HEK293 (cell line): ENCODE results near the gene OXA1L.
A peak's percentile ranks its signal among the peaks of the same experiment; 100 is the strongest.

Experiments
- BCL11B ChIP-seq: fragments of 450-650 bp; formaldehyde crosslinking; IDR thresholded peaks from 2 replicates; pipeline ENCODE4 v1.5.1; 2016; ENCODE audit warnings: low read depth, missing biosample characterization, missing genetic modification characterization
- FEZF1 ChIP-seq: fragments of 450-650 bp; formaldehyde crosslinking; IDR thresholded peaks from 2 replicates; pipeline ENCODE4 v1.5.1; 2016; ENCODE audit warnings: missing biosample characterization, missing genetic modification characterization
- GFI1B ChIP-seq: fragments of 450-650 bp; formaldehyde crosslinking; IDR thresholded peaks from 2 replicates; pipeline ENCODE4 v1.5.1; 2016; ENCODE audit warnings: missing biosample characterization, missing genetic modification characterization
- GLI2 ChIP-seq: fragments of 450-650 bp; formaldehyde crosslinking; IDR thresholded peaks from 2 replicates; pipeline ENCODE4; 2017; ENCODE audit warnings: missing biosample characterization, missing genetic modification characterization, low read depth, borderline replicate concordance
- GLI4 ChIP-seq: fragments of 450-650 bp; formaldehyde crosslinking; IDR thresholded peaks from 2 replicates; pipeline ENCODE4 v1.5.1; 2016; ENCODE audit warnings: missing biosample characterization, missing genetic modification characterization
- HOXA7 ChIP-seq: sonication (generic); formaldehyde crosslinking; IDR thresholded peaks from 2 replicates; pipeline ENCODE4 v1.8.1; 2022; ENCODE audit warnings: missing genetic modification reagents, borderline replicate concordance
- KLF9 ChIP-seq: fragments of 450-650 bp; formaldehyde crosslinking; IDR thresholded peaks from 2 replicates; pipeline ENCODE4 v1.5.1; 2016; ENCODE audit warnings: missing biosample characterization, missing genetic modification characterization, low read depth
- MZF1 ChIP-seq: fragments of 450-650 bp; formaldehyde crosslinking; IDR thresholded peaks from 2 replicates; pipeline ENCODE4 v1.5.1; 2017; ENCODE audit warnings: missing biosample characterization, missing genetic modification characterization, borderline replicate concordance
- OSR2 ChIP-seq: fragments of 450-650 bp; formaldehyde crosslinking; IDR thresholded peaks from 2 replicates; pipeline ENCODE4 v1.5.1; 2016; ENCODE audit warnings: missing biosample characterization, missing genetic modification characterization
- RBAK ChIP-seq: fragments of 450-650 bp; formaldehyde crosslinking; IDR thresholded peaks from 2 replicates; pipeline ENCODE4 v1.5.1; 2016; ENCODE audit warnings: missing biosample characterization, missing genetic modification characterization
- REPIN1 ChIP-seq: fragments of 450-650 bp; formaldehyde crosslinking; IDR thresholded peaks from 2 replicates; pipeline ENCODE4 v1.5.1; 2017; ENCODE audit warnings: missing biosample characterization, missing genetic modification characterization, low read depth
- SALL2 ChIP-seq: fragments of 450-650 bp; formaldehyde crosslinking; IDR thresholded peaks from 2 replicates; pipeline ENCODE4 v1.5.0; 2017; ENCODE audit warnings: missing biosample characterization, mild to moderate bottlenecking, missing genetic modification characterization, borderline replicate concordance
- YY1 ChIP-seq: fragments of 450-650 bp; formaldehyde crosslinking; IDR thresholded peaks from 2 replicates; pipeline ENCODE4 v1.5.1; 2018; ENCODE audit warnings: missing biosample characterization, missing genetic modification characterization
- ZIC2 ChIP-seq: fragments of 450-650 bp; formaldehyde crosslinking; IDR thresholded peaks from 2 replicates; pipeline ENCODE4 v1.5.1; 2016; ENCODE audit warnings: missing biosample characterization, missing genetic modification characterization
- ZNF10 ChIP-seq: fragments of 450-650 bp; formaldehyde crosslinking; IDR thresholded peaks from 2 replicates; pipeline ENCODE4 v1.5.1; 2017; ENCODE audit warnings: missing biosample characterization, missing genetic modification characterization
- ZNF184 ChIP-seq: fragments of 450-650 bp; IDR thresholded peaks from 2 replicates; pipeline ENCODE4 v1.5.1; 2018; ENCODE audit warnings: missing biosample characterization, mild to moderate bottlenecking, missing genetic modification characterization
- ZNF2 ChIP-seq: fragments of 450-650 bp; formaldehyde crosslinking; IDR thresholded peaks from 2 replicates; pipeline ENCODE4 v1.5.1; 2016; ENCODE audit warnings: missing biosample characterization, missing genetic modification characterization
- ZNF239 ChIP-seq: fragments of 450-650 bp; formaldehyde crosslinking; IDR thresholded peaks from 2 replicates; pipeline ENCODE4 v1.5.1; 2016; ENCODE audit warnings: missing biosample characterization, missing genetic modification characterization
- ZNF37A ChIP-seq: fragments of 450-650 bp; IDR thresholded peaks from 2 replicates; pipeline ENCODE4 v1.5.1; 2018; ENCODE audit warnings: missing biosample characterization, missing genetic modification characterization
- ZNF391 ChIP-seq: fragments of 450-650 bp; formaldehyde crosslinking; IDR thresholded peaks from 2 replicates; pipeline ENCODE4 v1.5.1; 2016; ENCODE audit warnings: low read depth, missing biosample characterization, missing genetic modification characterization, borderline replicate concordance
- ZNF433 ChIP-seq: fragments of 450-650 bp; formaldehyde crosslinking; IDR thresholded peaks from 2 replicates; pipeline ENCODE4 v1.5.1; 2016; ENCODE audit warnings: missing biosample characterization, missing genetic modification characterization, low read depth
- ZNF514 ChIP-seq: fragments of 450-650 bp; formaldehyde crosslinking; IDR thresholded peaks from 2 replicates; pipeline ENCODE4 v1.5.1; 2016; ENCODE audit warnings: missing biosample characterization, missing genetic modification characterization
- ZNF571 ChIP-seq: fragments of 450-650 bp; formaldehyde crosslinking; IDR thresholded peaks from 2 replicates; pipeline ENCODE4 v1.5.0; 2017; ENCODE audit warnings: missing biosample characterization, missing genetic modification characterization
- ZNF629 ChIP-seq: fragments of 450-650 bp; formaldehyde crosslinking; IDR thresholded peaks from 2 replicates; pipeline ENCODE4 v1.5.1; 2017; ENCODE audit warnings: missing biosample characterization, missing genetic modification characterization
- ZNF677 ChIP-seq: fragments of 450-650 bp; IDR thresholded peaks from 2 replicates; pipeline ENCODE4 v1.5.0; 2018; ENCODE audit warnings: missing biosample characterization, mild to moderate bottlenecking, missing genetic modification characterization, moderate library complexity
- TF ChIP-seq, protein P1 (sequence below): fragments of 450-650 bp; formaldehyde crosslinking; IDR thresholded peaks from 2 replicates; pipeline ENCODE4 v1.5.1; 2016; ENCODE audit warnings: missing biosample characterization, missing genetic modification characterization
- TF ChIP-seq, protein P2 (sequence below): fragments of 450-650 bp; formaldehyde crosslinking; IDR thresholded peaks from 2 replicates; pipeline ENCODE4 v1.5.1; 2016; ENCODE audit warnings: missing biosample characterization, missing genetic modification characterization
- TF ChIP-seq, protein P3 (sequence below): fragments of 450-650 bp; formaldehyde crosslinking; IDR thresholded peaks from 2 replicates; pipeline ENCODE4 v1.5.1; 2016; ENCODE audit warnings: missing biosample characterization, missing genetic modification characterization
- TF ChIP-seq, protein P4 (sequence below): fragments of 450-650 bp; formaldehyde crosslinking; IDR thresholded peaks from 2 replicates; pipeline ENCODE4; 2016; ENCODE audit warnings: missing biosample characterization, missing genetic modification characterization
- TF ChIP-seq, protein P5 (sequence below): fragments of 450-650 bp; formaldehyde crosslinking; IDR thresholded peaks from 2 replicates; pipeline ENCODE4 v1.5.1; 2016; ENCODE audit warnings: missing biosample characterization, missing genetic modification characterization
- TF ChIP-seq, protein P6 (sequence below): fragments of 450-650 bp; formaldehyde crosslinking; IDR thresholded peaks from 2 replicates; pipeline ENCODE4 v1.5.1; 2016; ENCODE audit warnings: missing biosample characterization, missing genetic modification characterization

OXA1L gene

DNA sequence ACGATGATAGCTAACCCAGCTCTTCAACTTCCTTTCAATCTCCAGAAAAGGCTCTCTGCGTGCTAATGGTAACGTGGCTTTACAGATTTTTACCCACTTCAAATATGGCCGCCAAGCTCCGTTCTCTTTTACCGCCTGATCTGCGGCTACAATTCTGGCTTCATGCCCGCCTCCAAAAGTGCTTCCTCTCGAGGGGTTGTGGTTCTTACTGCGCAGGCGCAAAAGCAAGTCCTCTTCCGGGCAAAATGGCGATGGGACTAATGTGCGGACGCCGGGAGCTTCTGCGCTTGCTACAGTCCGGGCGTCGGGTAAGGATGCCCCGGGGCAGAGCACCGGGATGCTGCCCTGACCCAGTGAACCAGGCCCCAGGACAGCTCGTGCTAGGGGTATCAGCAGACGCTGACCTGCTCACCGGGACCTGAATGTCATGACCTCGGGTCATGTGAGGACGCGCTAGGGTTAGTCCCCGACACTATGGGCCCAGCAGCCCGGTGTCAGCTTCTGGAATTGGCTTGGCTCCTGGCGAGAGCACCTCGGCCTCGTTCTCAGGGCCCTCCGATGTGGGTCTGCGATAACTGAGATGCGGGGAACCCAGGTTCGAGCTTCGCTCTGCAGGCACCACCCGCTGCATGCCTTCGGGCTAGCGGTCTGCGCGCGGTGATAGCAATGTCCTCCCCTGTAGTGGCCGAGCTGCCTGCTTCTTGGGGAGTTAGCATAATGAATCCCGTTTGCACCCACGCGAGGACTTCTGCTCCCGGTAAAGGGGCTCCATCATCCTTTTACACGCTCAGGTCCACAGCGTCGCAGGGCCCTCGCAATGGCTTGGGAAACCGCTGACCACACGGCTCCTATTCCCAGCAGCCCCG lies at the start of gene OXA1L (continued):
- TF ChIP-seq ZNF571 (tag by site-specific recombination), result no peak
- TF ChIP-seq ZNF239, result no peak
- no peak for TF ChIP-seq ZNF37A (tag by site-specific recombination)
- TF ChIP-seq, protein P1, sequence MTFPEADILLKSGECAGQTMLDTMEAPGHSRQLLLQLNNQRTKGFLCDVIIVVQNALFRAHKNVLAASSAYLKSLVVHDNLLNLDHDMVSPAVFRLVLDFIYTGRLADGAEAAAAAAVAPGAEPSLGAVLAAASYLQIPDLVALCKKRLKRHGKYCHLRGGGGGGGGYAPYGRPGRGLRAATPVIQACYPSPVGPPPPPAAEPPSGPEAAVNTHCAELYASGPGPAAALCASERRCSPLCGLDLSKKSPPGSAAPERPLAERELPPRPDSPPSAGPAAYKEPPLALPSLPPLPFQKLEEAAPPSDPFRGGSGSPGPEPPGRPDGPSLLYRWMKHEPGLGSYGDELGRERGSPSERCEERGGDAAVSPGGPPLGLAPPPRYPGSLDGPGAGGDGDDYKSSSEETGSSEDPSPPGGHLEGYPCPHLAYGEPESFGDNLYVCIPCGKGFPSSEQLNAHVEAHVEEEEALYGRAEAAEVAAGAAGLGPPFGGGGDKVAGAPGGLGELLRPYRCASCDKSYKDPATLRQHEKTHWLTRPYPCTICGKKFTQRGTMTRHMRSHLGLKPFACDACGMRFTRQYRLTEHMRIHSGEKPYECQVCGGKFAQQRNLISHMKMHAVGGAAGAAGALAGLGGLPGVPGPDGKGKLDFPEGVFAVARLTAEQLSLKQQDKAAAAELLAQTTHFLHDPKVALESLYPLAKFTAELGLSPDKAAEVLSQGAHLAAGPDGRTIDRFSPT, result no peak
- TF ChIP-seq, protein P2, sequence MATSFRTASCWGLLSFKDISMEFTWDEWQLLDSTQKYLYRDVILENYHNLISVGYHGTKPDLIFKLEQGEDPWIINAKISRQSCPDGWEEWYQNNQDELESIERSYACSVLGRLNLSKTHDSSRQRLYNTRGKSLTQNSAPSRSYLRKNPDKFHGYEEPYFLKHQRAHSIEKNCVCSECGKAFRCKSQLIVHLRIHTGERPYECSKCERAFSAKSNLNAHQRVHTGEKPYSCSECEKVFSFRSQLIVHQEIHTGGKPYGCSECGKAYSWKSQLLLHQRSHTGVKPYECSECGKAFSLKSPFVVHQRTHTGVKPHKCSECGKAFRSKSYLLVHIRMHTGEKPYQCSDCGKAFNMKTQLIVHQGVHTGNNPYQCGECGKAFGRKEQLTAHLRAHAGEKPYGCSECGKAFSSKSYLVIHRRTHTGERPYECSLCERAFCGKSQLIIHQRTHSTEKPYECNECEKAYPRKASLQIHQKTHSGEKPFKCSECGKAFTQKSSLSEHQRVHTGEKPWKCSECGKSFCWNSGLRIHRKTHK (tag by site-specific recombination), result no peak
- peak; percentile 24; the same call in 1 of the 2 replicates for TF ChIP-seq ZNF629 (tag by site-specific recombination)
- TF ChIP-seq YY1 (tag by site-specific recombination), result peak; percentile 86
- no peak for TF ChIP-seq GFI1B
- no peak for TF ChIP-seq ZNF514 (tag by site-specific recombination)
- peak; percentile 27; the same call in 1 of the 2 replicates for TF ChIP-seq GLI4 (tag by site-specific recombination)
- TF ChIP-seq, protein P3, sequence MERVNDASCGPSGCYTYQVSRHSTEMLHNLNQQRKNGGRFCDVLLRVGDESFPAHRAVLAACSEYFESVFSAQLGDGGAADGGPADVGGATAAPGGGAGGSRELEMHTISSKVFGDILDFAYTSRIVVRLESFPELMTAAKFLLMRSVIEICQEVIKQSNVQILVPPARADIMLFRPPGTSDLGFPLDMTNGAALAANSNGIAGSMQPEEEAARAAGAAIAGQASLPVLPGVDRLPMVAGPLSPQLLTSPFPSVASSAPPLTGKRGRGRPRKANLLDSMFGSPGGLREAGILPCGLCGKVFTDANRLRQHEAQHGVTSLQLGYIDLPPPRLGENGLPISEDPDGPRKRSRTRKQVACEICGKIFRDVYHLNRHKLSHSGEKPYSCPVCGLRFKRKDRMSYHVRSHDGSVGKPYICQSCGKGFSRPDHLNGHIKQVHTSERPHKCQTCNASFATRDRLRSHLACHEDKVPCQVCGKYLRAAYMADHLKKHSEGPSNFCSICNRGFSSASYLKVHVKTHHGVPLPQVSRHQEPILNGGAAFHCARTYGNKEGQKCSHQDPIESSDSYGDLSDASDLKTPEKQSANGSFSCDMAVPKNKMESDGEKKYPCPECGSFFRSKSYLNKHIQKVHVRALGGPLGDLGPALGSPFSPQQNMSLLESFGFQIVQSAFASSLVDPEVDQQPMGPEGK (tag by site-specific recombination), result no peak
- TF ChIP-seq, protein P4, sequence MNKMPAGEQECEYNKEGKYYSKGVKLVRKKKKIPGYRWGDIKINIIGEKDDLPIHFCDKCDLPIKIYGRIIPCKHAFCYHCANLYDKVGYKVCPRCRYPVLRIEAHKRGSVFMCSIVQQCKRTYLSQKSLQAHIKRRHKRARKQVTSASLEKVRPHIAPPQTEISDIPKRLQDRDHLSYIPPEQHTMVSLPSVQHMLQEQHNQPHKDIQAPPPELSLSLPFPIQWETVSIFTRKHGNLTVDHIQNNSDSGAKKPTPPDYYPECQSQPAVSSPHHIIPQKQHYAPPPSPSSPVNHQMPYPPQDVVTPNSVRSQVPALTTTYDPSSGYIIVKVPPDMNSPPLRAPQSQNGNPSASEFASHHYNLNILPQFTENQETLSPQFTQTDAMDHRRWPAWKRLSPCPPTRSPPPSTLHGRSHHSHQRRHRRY (tag by site-specific recombination), result no peak
- no peak for TF ChIP-seq ZNF184
- TF ChIP-seq ZNF10 (tag by site-specific recombination), result no peak
- no peak for TF ChIP-seq KLF9 (tag by site-specific recombination)
- TF ChIP-seq ZNF433 (tag by site-specific recombination), result no peak
- no peak for TF ChIP-seq GLI2 (tag by site-specific recombination)
- TF ChIP-seq OSR2 (tag by site-specific recombination), result no peak
- no peak for TF ChIP-seq BCL11B
- TF ChIP-seq ZNF391 (tag by site-specific recombination), result no peak
- no peak for TF ChIP-seq MZF1 (tag by site-specific recombination)
- no peak for TF ChIP-seq RBAK (tag by site-specific recombination)
- TF ChIP-seq, protein P5, sequence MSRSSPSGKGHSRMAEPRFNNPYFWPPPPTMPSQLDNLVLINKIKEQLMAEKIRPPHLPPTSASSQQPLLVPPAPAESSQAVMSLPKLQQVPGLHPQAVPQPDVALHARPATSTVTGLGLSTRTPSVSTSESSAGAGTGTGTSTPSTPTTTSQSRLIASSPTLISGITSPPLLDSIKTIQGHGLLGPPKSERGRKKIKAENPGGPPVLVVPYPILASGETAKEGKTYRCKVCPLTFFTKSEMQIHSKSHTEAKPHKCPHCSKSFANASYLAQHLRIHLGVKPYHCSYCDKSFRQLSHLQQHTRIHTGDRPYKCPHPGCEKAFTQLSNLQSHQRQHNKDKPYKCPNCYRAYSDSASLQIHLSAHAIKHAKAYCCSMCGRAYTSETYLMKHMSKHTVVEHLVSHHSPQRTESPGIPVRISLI (tag by site-specific recombination), result no peak
- TF ChIP-seq ZNF2 (tag by site-specific recombination), result peak; percentile 40; the same call in 1 of the 2 replicates
- TF ChIP-seq FEZF1, result peak; percentile 68
- no peak for TF ChIP-seq HOXA7 (CRISPR knock-in tag)
- TF ChIP-seq, protein P6, sequence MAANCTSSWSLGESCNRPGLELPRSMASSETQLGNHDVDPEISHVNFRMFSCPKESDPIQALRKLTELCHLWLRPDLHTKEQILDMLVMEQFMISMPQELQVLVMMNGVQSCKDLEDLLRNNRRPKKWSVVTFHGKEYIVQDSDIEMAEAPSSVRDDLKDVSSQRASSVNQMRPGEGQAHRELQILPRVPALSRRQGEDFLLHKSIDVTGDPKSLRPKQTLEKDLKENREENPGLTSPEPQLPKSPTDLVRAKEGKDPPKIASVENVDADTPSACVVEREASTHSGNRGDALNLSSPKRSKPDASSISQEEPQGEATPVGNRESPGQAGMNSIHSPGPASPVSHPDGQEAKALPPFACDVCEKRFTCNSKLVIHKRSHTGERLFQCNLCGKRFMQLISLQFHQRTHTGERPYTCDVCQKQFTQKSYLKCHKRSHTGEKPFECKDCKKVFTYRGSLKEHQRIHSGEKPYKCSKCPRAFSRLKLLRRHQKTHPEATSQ (tag by site-specific recombination), result 0 out of 2 replicates have a peak, but pooled peaks have one; percentile 35
- TF ChIP-seq ZIC2 (tag by site-specific recombination), result no peak
- TF ChIP-seq ZNF677, result no peak
- no peak for TF ChIP-seq REPIN1 (tag by site-specific recombination)
- TF ChIP-seq SALL2 (tag by site-specific recombination), result no peak
